ENCODE data around the gene CYB561. TPM values are rescaled to one million over a fixed set of nuclear protein-coding genes. Genes with fewer than 3 reads are reported as not detected.

CYB561 gene
- total and polyA plus RNA-seq, 9 of the 15 experiments (the other 6 are each of a cell fraction or from before 2014, with no cell fraction given), result 4.0 to 30.8 (median 17.4) TPM

DNA sequence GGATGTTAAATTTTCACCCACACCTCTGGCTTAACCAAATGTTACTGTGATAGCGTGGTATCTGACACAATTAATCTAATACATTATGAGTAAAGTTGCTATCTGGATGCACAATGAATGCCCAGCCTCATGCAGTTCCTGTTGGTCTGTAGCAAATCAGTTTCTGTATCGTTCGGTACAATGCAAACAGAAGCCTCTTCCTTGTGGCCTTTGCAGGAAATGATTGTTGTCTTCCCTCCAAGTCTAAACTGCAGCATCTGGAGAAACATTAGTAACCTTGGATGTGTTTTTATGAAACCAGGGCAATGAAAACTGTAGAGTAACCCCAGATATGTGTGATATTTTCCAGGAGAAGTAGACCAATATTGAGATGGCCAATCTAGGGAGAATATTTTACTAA, 46.8 kb downstream of the CYB561 start:
- no peak for DNase-seq (ENCODE audit: extremely low read depth in 1 of 4, low spot score in 3 of 4)
- BruUV-seq (replicated peaks), result no TSS peak
- ChIA-PET POLR2A (no interaction called here), CTCF (ENCODE audit: low intra/inter-chr PET ratio) (no interaction called here)
- FAIRE-seq, result no peak
- in situ Hi-C loops (cut with MboI) (no loop called here), intact Hi-C loops (cut with micrococcal nuclease) (no loop called here)
- 41% methylated on average over 3 of the region's 3 CpGs for WGBS (ENCODE audit: insufficient coverage, low coverage, missing lambda C conversion rate)
- ATAC-seq, result no peak
- Histone ChIP-seq H3K27ac (ENCODE audit: extremely low read depth, low read depth, low read length) (no peak overlapping the region), H3K27me3 (ENCODE audit: control insufficient read depth in 2 of 2, insufficient read depth in 2 of 2, low read length in 2 of 2) (no peaks in the 10 kb centered on the region), H3K9me1 (ENCODE audit: control insufficient read depth, insufficient read depth, low read length) (no peaks in the 10 kb centered on the region), H3K4me1 (replicated peaks in 1 of 2; ENCODE audit: control insufficient read depth in 2 of 2, insufficient read depth in 2 of 2, low read length in 2 of 2) (no peaks in the 10 kb centered on the region; a peak in 1 of 5 replicates), H3K4me2 (ENCODE audit: insufficient read depth, low read length) (no peak overlapping the region), H3K79me2 (ENCODE audit: control insufficient read depth, insufficient read depth, low read length) (no peaks in the 10 kb centered on the region), H4K20me1 (replicated peaks; ENCODE audit: control insufficient read depth, insufficient read depth, low read length) (no peaks in the 10 kb centered on the region), H3K36me3 (ENCODE audit: control insufficient read depth, insufficient read depth, low read length) (no peaks in the 10 kb centered on the region), H3K4me3 (no peak overlapping the region), H2AFZ (ENCODE audit: low read depth, low read length) (no peak overlapping the region), H3K9ac (ENCODE audit: insufficient read depth in 1 of 2, low read depth in 2 of 2, low read length in 2 of 2) (no peak overlapping the region), H3K9me3 (replicated peaks; ENCODE audit: control insufficient read depth, insufficient read depth, low read depth, low read length) (no peaks in the 10 kb centered on the region)
- no peak for TF ChIP-seq NRF1 (conservative IDR thresholded peaks at IDR 0.05 in 1 of 2, IDR thresholded peaks at IDR 0.05 in 1 of 2)
- no peak for TF ChIP-seq HOXB6 (CRISPR knock-in tag; IDR thresholded peaks at IDR 0.05; ENCODE audit: borderline replicate concordance)
- TF ChIP-seq ZC3H8 (IDR thresholded peaks at IDR 0.05), result no peak
- no peak for TF ChIP-seq ZNF583 (CRISPR knock-in tag; IDR thresholded peaks at IDR 0.05)
- no peak for TF ChIP-seq ZNF436 (CRISPR knock-in tag; IDR thresholded peaks at IDR 0.05)

DNA sequence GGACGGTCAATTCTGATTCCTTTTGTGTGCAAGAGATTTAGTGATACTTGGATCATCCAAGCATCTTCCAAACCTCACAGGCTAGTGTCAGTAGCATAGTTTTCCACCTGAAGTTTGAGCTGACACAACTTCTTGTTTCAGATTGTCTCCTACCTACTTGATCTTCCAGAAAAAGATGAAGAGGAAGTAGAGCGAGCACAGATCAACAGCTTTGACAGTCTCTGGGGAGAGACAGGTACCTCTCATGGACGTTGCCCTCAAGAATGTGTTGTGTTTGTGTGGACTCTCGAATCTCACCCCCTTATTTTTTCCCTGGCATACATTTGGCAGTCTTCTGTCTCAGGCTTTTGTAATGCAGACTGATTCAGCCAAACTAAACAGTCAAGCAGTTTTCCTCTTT, 47.4 kb downstream of the CYB561 start:
- Histone ChIP-seq H3K9ac (ENCODE audit: insufficient read depth in 1 of 2, low read depth in 2 of 2, low read length in 2 of 2) (no peak overlapping the region), H3K4me2 (ENCODE audit: insufficient read depth, low read length) (no peak overlapping the region)

More for the DNA sequence above, 47.4 kb downstream of the CYB561 start:
- DNase-seq (ENCODE audit: extremely low read depth in 1 of 4, low spot score in 3 of 4) (no peak), FAIRE-seq (no peak), ATAC-seq (no peak)
- no peak overlapping the region for H3K4me3 ChIP-seq
- ChIA-PET POLR2A (interaction anchor here (0.8 kb wide), 1 partner anchor 358 kb away, joined by 4 read pairs; no protein-coding TSS in a partner anchor), CTCF (ENCODE audit: low intra/inter-chr PET ratio) (no interaction called here)
- TF ChIP-seq WHSC1 (IDR thresholded peaks at IDR 0.05; ENCODE audit: low read length) (no peak), ZNF551 (CRISPR knock-in tag; IDR thresholded peaks at IDR 0.05) (no peak), EP300 (IDR thresholded peaks at IDR 0.05; ENCODE audit: low read length) (no peak)
- TF ChIP-seq, protein P1, sequence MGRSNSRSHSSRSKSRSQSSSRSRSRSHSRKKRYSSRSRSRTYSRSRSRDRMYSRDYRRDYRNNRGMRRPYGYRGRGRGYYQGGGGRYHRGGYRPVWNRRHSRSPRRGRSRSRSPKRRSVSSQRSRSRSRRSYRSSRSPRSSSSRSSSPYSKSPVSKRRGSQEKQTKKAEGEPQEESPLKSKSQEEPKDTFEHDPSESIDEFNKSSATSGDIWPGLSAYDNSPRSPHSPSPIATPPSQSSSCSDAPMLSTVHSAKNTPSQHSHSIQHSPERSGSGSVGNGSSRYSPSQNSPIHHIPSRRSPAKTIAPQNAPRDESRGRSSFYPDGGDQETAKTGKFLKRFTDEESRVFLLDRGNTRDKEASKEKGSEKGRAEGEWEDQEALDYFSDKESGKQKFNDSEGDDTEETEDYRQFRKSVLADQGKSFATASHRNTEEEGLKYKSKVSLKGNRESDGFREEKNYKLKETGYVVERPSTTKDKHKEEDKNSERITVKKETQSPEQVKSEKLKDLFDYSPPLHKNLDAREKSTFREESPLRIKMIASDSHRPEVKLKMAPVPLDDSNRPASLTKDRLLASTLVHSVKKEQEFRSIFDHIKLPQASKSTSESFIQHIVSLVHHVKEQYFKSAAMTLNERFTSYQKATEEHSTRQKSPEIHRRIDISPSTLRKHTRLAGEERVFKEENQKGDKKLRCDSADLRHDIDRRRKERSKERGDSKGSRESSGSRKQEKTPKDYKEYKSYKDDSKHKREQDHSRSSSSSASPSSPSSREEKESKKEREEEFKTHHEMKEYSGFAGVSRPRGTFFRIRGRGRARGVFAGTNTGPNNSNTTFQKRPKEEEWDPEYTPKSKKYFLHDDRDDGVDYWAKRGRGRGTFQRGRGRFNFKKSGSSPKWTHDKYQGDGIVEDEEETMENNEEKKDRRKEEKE (IDR thresholded peaks at IDR 0.05; ENCODE audit: borderline replicate concordance in 1 of 2, control insufficient read depth in 1 of 2, low read depth in 2 of 2, low read length in 1 of 2), result no peak
- TF ChIP-seq, protein P2, sequence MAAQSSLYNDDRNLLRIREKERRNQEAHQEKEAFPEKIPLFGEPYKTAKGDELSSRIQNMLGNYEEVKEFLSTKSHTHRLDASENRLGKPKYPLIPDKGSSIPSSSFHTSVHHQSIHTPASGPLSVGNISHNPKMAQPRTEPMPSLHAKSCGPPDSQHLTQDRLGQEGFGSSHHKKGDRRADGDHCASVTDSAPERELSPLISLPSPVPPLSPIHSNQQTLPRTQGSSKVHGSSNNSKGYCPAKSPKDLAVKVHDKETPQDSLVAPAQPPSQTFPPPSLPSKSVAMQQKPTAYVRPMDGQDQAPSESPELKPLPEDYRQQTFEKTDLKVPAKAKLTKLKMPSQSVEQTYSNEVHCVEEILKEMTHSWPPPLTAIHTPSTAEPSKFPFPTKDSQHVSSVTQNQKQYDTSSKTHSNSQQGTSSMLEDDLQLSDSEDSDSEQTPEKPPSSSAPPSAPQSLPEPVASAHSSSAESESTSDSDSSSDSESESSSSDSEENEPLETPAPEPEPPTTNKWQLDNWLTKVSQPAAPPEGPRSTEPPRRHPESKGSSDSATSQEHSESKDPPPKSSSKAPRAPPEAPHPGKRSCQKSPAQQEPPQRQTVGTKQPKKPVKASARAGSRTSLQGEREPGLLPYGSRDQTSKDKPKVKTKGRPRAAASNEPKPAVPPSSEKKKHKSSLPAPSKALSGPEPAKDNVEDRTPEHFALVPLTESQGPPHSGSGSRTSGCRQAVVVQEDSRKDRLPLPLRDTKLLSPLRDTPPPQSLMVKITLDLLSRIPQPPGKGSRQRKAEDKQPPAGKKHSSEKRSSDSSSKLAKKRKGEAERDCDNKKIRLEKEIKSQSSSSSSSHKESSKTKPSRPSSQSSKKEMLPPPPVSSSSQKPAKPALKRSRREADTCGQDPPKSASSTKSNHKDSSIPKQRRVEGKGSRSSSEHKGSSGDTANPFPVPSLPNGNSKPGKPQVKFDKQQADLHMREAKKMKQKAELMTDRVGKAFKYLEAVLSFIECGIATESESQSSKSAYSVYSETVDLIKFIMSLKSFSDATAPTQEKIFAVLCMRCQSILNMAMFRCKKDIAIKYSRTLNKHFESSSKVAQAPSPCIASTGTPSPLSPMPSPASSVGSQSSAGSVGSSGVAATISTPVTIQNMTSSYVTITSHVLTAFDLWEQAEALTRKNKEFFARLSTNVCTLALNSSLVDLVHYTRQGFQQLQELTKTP (IDR thresholded peaks at IDR 0.05; ENCODE audit: low read depth in 1 of 2, partially characterized antibody in 2 of 2), result no peak
- intact Hi-C loops (cut with micrococcal nuclease), result no loop called here
- BruUV-seq (replicated peaks), result no TSS peak
- no peaks in the 10 kb centered on the region; a peak in 1 of 5 replicates for H3K4me1 ChIP-seq (replicated peaks in 1 of 2; ENCODE audit: control insufficient read depth in 2 of 2, insufficient read depth in 2 of 2, low read length in 2 of 2)
- H3K27me3 ChIP-seq (ENCODE audit: control insufficient read depth in 2 of 2, insufficient read depth in 2 of 2, low read length in 2 of 2), result no peaks in the 10 kb centered on the region
- H3K9me1 ChIP-seq (ENCODE audit: control insufficient read depth, insufficient read depth, low read length), result no peaks in the 10 kb centered on the region
- no peak overlapping the region for H3K27ac ChIP-seq (ENCODE audit: extremely low read depth, low read depth, low read length)
- in situ Hi-C loops (cut with MboI), result no loop called here
- no peaks in the 10 kb centered on the region for H3K36me3 ChIP-seq (ENCODE audit: control insufficient read depth, insufficient read depth, low read length)
- no peaks in the 10 kb centered on the region for H3K79me2 ChIP-seq (ENCODE audit: control insufficient read depth, insufficient read depth, low read length)
- 24% methylated on average over 4 of the region's 4 CpGs for WGBS (ENCODE audit: insufficient coverage, low coverage, missing lambda C conversion rate)
- H4K20me1 ChIP-seq (replicated peaks; ENCODE audit: control insufficient read depth, insufficient read depth, low read length), result no peaks in the 10 kb centered on the region
- no peak overlapping the region for H2AFZ ChIP-seq (ENCODE audit: low read depth, low read length)
- no peaks in the 10 kb centered on the region for H3K9me3 ChIP-seq (replicated peaks; ENCODE audit: control insufficient read depth, insufficient read depth, low read depth, low read length)
